Measurements from ENCODE around the gene MSX2.
"Not testable (repeated sequence)": the region's sequence is repeated elsewhere in the genome, so short reads cannot be mapped to it uniquely, and the experiment has no call there.

The MSX2 gene

GRCh38 chr5:174733836-174734235, 9.5 kb downstream of the MSX2 start:
- DNase-seq = no peak

GRCh38 chr5:174734571-174735497, 10.5 kb downstream of the MSX2 start:
- DNase-seq = no peak

- DNase-seq = no peak
Observed at GRCh38 chr5:174735498-174736330, 11.3 kb downstream of the MSX2 start.

GRCh38 chr5:174736331-174736721, 11.9 kb downstream of the MSX2 start:
- DNase-seq = no peak

- no peak for DNase-seq
Observed at GRCh38 chr5:174736777-174737176, 12.4 kb downstream of the MSX2 start.

- DNase-seq = no peak
Observed at GRCh38 chr5:174737330-174737729, 12.9 kb downstream of the MSX2 start.

GRCh38 chr5:174741352-174741751, 17.0 kb downstream of the MSX2 start:
- no peak for DNase-seq

GRCh38 chr5:174744896-174745295, 20.5 kb downstream of the MSX2 start:
- DNase-seq = no peak

- DNase-seq = no peak
Observed at GRCh38 chr5:174745590-174746103, 21.3 kb downstream of the MSX2 start.

- no peak for DNase-seq
Observed at GRCh38 chr5:174750711-174751110, 26.3 kb downstream of the MSX2 start.

- DNase-seq = peak; percentile 32
Observed at GRCh38 chr5:174751154-174752000, 27.0 kb downstream of the MSX2 start.

- no peak for DNase-seq
Observed at GRCh38 chr5:174752121-174752520, 27.7 kb downstream of the MSX2 start.

GRCh38 chr5:174755106-174755505, 30.7 kb downstream of the MSX2 start:
- DNase-seq = no peak

- DNase-seq = no peak
Observed at GRCh38 chr5:174759091-174759490, 34.7 kb downstream of the MSX2 start.

- DNase-seq = no peak
Observed at GRCh38 chr5:174760721-174761120, 36.3 kb downstream of the MSX2 start.

- not testable (repeated sequence) for DNase-seq
Observed at GRCh38 chr5:174761341-174761740, 37.0 kb downstream of the MSX2 start.

- no peak for DNase-seq
Observed at GRCh38 chr5:174764309-174764708, 39.9 kb downstream of the MSX2 start.

GRCh38 chr5:174765540-174765939, 41.2 kb downstream of the MSX2 start:
- DNase-seq = no peak

GRCh38 chr5:174767670-174768069, 43.3 kb downstream of the MSX2 start:
- no peak for DNase-seq

GRCh38 chr5:174769005-174769404, 44.6 kb downstream of the MSX2 start:
- DNase-seq = no peak

- no peak for DNase-seq
Observed at GRCh38 chr5:174773371-174773770, 49.0 kb downstream of the MSX2 start.

GRCh38 chr5:174775081-174775480, 50.7 kb downstream of the MSX2 start:
- DNase-seq = no peak

- no peak for DNase-seq
Observed at GRCh38 chr5:174777111-174777510, 52.7 kb downstream of the MSX2 start.
